GM18507 (cell line): ENCODE measurements around the gene ITPRIPL2.

Source experiments
- DNase-seq: peaks from one replicate; pipeline ENCODE4 v3.0.0; 2011; ENCODE audit warnings: low read depth; ENCODE audit not compliant: insufficient read length; ENCODE audit errors: extremely low spot score
- FAIRE-seq: peaks from 2 replicates; lab custom pipeline; 2011; peaks lifted over from hg19 to GRCh38; lab: Jason Lieb, UNC

ITPRIPL2 gene

GRCh38 chr16:19113577-19114358 lies at the start of gene ITPRIPL2:
ITPRIPL2 (plus strand) TSS chr16:19113964; CDS start chr16:19114462, 498 bp downstream.
- DNase-seq (no peak), FAIRE-seq (no peak)

DNA sequence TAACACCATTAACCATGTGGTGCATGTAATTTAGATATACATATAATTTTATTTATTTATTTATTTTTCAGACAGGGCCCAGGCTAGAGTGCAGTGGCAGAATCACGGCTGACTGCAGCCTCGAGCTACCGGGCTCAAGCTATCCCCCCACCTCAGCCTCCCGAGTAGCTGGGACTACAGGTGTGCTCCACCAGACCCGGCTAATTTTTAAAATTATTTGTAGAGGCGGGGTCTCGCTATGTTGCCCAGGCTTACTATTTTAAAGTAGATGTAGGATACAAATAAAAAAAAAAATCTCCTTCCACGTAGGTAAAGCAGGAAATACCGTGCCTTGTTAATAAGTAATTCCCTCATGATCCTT lies 46.8 kb upstream of the ITPRIPL2 start:
- FAIRE-seq (no peak), DNase-seq (no peak)

- FAIRE-seq (peak; percentile 99), DNase-seq (peak; percentile 94)
Measured at GRCh38 chr16:19067349-19068236, 46.2 kb upstream of the ITPRIPL2 start, which contains the start of gene COQ7. COQ7 (plus strand) TSS chr16:19067614; CDS start chr16:19067665, 51 bp downstream.

GRCh38 chr16:19068237-19068815 lies 45.4 kb upstream of the ITPRIPL2 start:
- no peak for FAIRE-seq
- no peak for DNase-seq

GRCh38 chr16:19071811-19072777 lies 41.7 kb upstream of the ITPRIPL2 start:
- no peak for DNase-seq
- FAIRE-seq = peak; percentile 76

- FAIRE-seq = no peak
- no peak for DNase-seq
Measured at GRCh38 chr16:19073344-19073743, 40.4 kb upstream of the ITPRIPL2 start.

GRCh38 chr16:19073863-19074262 lies 39.9 kb upstream of the ITPRIPL2 start:
- FAIRE-seq (no peak), DNase-seq (no peak)

GRCh38 chr16:19075511-19075910 lies 38.3 kb upstream of the ITPRIPL2 start:
- FAIRE-seq = no peak
- no peak for DNase-seq

DNA sequence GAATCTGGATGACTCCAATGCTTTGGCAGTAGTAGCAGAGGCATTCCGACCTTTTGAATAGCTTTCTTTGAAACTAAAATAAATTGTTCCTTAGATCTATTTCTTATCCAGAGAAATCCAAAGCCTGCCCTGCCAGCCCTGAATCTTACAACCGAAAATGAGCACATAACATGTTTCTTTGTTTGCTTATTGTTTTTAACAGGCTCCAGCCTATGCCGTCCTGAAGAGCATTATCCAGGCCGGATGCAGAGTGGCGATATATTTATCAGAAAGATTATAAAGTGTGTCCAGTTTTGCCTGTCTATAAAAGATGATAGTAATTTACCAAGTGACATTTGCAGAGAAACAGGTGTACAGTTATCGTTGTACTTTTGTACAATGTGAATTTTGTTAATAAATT lies 35.9 kb upstream of the ITPRIPL2 start:
- FAIRE-seq = no peak
- DNase-seq = no peak

- no peak for FAIRE-seq
- DNase-seq = no peak
Measured at GRCh38 chr16:19083670-19084069, 30.1 kb upstream of the ITPRIPL2 start.

- FAIRE-seq (no peak), DNase-seq (no peak)
Measured at GRCh38 chr16:19084139-19084538, 29.6 kb upstream of the ITPRIPL2 start.

GRCh38 chr16:19084879-19085278 lies 28.9 kb upstream of the ITPRIPL2 start:
- DNase-seq (no peak), FAIRE-seq (no peak)

DNA sequence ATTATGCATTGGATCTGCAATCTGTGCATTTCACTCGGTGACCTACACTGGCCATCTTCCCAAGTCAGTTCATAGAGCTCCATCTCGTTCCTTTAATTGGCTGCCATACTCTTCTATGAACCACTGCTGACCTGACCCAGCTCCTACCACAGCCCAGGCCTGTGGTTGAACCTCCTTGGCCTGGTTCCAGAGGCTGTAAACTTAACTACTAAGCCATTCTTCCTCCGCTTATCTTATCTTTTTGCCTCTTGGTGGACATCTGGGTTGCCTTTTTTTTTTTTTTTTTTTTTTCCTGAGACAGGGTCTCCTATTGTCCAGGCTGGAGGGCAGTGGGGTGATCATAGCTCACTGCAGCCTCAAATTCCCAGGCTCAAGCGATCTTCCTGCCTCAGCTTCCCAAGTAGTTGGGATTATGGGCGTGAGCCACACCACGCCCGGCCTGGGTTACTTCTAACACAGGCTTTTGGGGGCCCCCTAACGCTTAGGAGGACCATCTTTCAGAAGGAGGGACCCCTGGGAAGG lies 28.0 kb upstream of the ITPRIPL2 start:
- no peak for FAIRE-seq
- no peak for DNase-seq

DNA sequence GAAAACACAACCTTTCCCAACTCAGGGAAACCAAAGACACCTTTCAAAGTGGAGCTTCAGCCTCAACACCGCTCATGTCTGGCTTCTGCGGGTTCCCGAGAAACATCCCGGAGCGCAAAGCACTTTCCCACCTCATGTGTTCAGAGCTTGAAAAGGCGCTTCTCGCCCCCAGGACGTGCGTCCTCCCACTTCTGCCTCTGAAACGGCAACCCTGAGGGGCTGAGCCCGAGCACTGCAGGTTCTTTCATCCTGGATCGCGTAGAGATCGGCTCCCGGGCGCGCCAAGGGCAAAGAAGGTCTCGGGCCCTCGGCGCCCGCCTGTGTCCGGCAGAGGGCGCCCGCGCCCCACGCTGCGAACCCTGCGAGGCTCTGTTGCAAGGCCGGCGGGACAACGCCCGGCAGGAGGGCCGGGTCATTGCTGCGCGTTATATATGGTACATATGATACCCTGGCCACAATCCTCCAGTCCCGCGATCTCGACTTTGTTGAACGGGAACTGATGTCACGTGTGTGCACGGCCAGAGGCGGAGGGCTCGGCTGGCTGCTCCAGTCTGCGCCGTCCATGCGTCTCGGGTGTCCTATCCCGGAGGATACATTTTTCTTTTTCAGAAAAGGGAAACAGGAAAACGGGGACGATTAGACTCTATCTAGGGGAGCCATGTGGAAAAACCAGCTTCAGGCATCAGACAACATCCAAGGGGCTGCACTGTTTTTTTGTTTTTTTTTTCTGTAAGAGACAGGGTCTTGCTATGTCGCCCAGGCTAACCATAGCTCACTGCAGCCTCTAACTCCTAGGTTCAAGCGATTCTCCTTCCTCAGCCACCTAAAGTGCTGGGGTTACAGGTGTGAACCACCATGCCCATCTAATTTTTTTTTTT lies 27.2 kb upstream of the ITPRIPL2 start:
- DNase-seq (peak; percentile 70), FAIRE-seq (peak; percentile 67)

- DNase-seq (no peak), FAIRE-seq (no peak)
Measured at GRCh38 chr16:19088341-19088916, 25.3 kb upstream of the ITPRIPL2 start.

DNA sequence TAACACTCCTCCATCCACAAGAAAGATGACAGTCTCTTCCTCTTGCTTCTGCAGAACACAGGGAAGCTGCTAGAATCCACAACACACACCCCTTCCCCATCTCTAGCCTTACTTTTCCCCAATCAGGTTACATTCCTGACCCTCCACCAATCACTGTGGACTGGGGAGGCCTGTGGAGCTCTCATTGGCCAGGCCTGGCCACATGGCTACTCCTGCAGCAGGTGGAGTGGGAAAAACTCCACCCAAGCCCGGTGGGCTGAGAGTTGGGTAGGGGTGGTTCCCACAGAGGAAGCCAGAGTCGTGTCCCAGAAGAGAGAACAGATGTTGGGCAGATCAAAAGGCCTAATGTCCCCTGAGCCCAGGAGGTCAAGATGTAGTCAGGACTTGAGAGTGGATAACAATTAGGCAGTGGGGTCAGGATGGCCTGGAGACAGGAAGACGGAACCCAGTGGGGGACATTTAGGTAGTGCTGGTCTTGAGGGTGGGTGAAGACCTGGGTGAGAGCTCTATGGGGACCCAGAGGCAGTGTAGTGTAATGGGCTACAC lies 24.3 kb upstream of the ITPRIPL2 start:
- no peak for FAIRE-seq

GRCh38 chr16:19090916-19091315 lies 22.8 kb upstream of the ITPRIPL2 start:
- no peak for FAIRE-seq

More for the DNA sequence above, 24.3 kb upstream of the ITPRIPL2 start:
- DNase-seq = no peak

More at GRCh38 chr16:19090916-19091315, 22.8 kb upstream of the ITPRIPL2 start:
- no peak for DNase-seq
